Ishikawa (cell line): ENCODE data around the gene CNOT11.

Experiments
- FOXM1 ChIP-seq: IDR thresholded peaks from 2 replicates; pipeline ENCODE4 v1.6.1; 2012; ENCODE audit warnings: low read depth, borderline replicate concordance
- REST ChIP-seq: IDR thresholded peaks from 2 replicates; pipeline ENCODE4 v1.6.1; 2012; ENCODE audit warnings: low read depth, mild to moderate bottlenecking
- USF1 ChIP-seq: IDR thresholded peaks from 2 replicates; pipeline ENCODE4 v1.6.1; 2012

DNA sequence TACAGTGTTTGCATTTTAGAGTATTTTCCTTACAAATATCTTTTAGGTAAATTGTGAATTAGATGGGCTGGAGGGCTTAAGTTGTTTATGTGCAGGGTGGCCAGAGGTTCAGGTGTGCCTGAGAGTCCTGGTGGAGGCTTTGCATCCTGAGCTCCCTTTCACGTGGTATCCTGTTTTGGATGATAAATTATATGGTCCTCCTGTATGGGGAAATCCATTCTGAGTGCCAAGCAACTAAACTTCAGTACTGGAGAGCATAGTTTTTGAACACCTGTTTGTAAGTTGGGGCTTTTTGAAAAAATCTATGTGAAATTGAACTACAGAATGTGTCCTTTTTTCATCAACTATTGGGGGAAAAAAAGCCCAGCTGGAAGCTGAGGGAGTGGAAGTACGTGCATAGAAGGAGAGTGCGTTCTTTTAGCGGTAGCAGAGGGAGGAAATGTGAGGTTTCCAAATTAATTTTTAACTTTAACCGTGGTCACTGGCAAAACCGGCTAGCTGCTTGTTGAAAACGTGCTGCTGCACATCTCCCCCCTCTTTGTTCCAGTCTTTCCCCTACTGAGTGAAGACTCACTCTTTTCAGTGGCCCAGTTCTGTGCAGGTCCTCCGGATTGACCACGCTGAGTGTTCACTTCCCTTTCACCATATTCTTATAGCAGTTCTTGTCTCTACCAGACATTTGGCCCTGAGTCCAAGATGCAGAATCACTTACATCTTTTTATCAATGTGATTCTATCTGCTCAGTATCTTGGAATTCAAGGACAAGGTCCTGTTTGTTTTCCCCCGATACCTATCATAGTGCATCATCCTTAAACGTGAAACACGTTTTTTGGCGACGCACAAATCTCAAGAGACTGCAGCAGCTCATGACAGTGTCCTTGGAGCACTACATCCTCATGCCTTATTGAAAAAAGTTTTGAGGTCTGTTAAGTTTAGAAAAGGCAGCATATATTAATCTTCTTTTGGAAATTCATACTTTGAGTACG is 15.3 kb downstream of the CNOT11 start:
- TF ChIP-seq USF1: no peak
- TF ChIP-seq FOXM1: no peak
- TF ChIP-seq REST: no peak
